NCI-H2107 treated with DMSO at 0.1 percent for 48 hours (cell line): ENCODE results near the gene UCK2.

Experiments
- DNase-seq: peaks from one replicate; lab custom pipeline; 2025; ENCODE audit not compliant: unreplicated experiment; lab: John Stamatoyannopoulos, UW

Gene UCK2

DNA sequence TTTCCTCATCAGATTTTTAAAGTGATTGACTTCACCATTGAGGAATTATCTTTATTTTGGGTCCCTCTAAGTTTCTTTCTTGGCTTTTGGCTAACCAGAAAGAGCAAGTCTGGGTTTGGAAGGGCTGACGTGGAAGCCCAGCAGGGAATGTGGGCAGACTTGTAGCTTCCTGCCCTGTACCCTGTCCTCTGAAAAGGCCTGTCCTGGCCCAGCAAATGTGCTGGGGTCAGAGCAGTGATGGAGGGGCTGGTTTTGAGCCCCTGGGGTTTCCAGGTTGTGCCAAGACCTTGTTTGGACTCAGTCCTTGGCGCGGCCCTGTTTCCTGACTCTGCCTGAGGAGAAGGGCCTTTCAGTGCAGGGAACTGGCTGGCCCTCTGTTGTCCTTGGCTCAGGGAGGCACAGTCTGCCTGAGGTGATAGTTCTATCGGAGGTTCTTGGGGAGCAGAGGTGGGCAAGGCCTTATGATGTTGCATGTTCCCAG lies 72.1 kb downstream of the UCK2 start:
- no peak for DNase-seq

- no peak for DNase-seq
These were observed 73.4 kb downstream of the UCK2 start for GRCh38 chr1:165900576-165901380.

- DNase-seq: no peak
These were observed 75.2 kb downstream of the UCK2 start for GRCh38 chr1:165902565-165902964.

DNA sequence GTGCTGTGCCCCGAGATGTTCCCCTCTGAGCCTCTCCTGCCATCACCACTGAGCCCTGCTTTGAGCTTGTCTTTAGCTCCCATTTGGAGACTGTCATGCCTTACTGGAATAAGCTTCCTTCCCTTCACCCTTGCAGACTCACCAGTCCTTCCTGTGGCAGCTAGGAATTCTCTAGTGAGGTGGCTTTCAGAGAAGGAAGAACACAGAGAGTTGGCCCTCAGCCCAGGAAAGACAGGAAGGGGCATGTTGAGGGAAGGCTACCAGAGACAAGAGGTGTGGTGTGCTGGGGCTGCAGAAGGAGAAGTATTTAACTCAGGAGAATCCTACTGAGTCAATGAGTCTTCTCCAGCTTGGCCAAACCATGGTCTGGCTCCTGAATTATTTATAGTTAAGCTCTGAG lies 76.3 kb downstream of the UCK2 start:
- no peak for DNase-seq

DNA sequence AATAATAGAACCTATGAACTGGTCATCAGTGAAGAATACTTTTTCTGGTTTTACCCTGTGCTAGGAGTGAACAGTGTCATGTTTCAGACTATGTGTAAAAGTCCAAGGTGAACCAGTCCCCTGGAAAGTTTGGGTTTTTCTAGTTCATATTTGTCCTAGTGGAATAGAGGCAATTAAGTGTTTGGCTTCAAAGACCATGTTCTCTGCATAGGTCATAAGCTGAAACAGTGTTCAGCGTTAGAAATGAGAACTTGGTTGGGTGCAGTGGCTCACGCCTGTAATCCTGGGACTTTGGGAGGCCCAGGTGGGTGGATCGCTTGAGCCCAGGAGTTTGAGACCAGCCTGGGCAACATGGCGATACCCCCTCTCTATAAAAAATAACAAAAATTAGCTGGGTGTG lies 77.5 kb downstream of the UCK2 start:
- DNase-seq: no peak

- no peak for DNase-seq
These were observed 78.4 kb downstream of the UCK2 start for GRCh38 chr1:165905853-165906252.

- no peak for DNase-seq
These were observed 79.9 kb downstream of the UCK2 start for GRCh38 chr1:165907256-165907857.

- DNase-seq: no peak
These were observed 83.5 kb downstream of the UCK2 start for GRCh38 chr1:165910764-165911421.

DNA sequence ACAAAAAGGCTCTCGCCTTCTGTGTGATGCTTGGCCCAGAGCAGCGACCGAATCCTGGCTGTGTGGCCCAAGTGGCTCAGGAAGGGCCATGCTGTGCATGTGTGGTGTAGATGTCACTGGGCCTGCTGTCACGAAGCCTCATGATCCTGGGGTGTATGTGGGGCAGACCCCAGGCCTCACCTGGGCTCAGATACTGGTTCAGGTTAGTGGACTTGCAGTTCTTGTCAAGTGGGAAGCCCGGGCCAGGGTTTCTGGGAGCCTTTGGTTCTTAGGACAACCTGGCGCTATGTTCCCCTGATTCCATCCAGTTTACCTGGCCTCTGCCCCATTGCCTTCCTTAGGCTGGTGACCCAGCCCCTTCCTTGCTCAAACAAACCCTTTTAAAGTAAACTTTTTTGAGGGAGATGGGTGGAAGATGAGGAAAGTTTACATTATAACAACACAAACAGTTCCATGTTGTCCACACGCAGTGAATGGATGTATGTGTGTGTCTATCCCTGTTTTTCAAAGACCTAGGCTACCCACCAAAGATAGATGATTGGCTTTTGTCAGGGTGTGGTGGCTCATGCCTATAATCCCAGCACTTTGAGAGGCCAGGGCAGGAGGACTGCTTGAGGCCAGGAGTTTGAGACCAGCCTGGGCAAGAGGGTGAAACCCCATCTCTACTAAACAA lies 84.3 kb downstream of the UCK2 start:
- no peak for DNase-seq

DNA sequence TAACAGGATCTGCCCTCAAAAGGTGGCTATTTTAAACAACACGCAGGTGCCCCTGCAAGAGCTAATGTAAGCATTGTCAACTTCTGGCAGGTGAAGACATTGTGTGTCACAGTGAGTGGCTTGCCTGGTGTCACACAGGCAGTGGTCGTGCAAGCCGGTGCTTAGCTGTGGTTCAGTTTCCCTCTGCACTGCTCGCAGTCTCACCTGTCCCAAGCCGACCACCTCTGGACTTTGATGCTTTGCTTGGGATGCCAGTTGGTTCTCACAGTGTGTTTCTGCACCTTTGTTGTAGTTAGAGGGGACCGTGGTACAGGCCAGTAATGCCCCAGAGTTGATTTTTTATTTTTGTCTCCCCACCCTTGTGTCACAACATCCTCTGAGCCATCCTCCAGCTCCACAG lies 85.2 kb downstream of the UCK2 start:
- no peak for DNase-seq

DNA sequence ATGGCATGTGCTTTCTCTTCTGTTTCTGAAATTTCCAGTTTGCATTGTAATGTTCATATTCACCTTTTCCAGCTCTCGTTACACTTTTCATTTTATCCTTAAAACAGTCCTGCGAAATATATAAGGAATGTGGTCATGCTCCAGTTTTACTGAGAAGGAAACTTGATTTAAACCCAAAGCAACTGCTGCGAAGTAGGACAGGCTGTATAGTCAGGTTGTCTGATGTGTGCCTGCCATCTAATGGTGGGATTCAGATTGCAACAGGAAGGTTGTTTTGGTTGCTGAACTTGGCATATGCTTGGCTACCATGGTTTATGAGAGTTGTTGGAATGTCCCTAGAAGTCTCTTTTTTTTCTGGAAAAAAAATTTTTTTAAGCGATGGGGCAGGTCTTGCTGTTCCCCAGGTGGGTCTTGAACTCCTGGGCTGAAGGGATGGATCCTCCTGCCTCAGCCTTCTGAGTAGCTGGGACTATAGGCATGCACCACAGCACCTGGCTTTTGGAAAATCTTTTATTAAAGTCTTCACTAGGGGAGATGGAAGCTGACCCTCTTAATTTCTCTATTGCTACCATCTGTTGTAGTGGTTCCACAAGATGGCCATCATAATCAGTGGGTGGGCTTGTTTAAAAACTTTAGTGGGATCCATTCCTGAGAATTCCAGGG lies 86.9 kb downstream of the UCK2 start:
- DNase-seq: peak; percentile 73

DNA sequence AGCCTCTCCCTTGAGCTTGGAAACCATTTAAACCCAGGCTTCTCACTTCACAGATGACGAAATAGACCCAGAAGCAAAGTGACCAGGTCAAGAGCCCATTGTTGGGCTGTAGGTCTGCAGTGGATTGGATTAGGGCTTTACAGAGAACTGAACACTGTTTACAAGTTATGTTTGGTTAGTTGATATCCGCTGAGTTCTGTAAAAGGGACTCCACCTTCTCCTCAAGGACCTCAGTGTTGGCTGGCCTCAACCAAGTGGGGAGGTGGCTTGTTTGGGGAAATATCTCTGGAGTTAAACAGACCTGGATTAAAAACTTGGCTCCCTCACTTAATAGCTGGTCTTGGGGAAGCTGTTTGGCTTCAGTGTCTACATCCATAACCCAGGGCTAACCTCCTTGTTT lies 88.1 kb downstream of the UCK2 start:
- DNase-seq: no peak

GRCh38 chr1:165915932-165916348 lies 88.5 kb downstream of the UCK2 start:
- no peak for DNase-seq

DNA sequence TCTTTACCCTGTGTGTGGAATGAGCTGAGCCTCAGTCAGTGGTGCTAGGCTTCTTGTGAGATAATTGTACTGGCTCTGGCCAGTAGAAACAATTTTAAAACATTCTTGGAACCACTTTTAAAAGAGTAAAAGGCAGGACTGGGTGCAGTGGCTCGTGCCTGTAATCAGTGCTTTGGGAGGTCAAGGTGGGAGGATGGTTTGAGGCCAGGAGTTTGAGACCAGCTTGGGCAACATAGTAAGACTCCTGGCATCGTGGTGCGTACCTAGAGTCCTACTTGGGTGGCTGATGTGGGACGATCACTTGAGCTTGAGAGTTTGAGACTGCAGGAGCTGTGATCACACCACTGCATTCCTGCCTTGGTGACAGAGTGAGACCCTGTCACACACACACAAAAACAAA lies 89.8 kb downstream of the UCK2 start:
- no peak for DNase-seq

- peak; percentile 32 for DNase-seq
These were observed 96.7 kb downstream of the UCK2 start for GRCh38 chr1:165924117-165924516.

- DNase-seq: no peak
These were observed 98.2 kb downstream of the UCK2 start for GRCh38 chr1:165925498-165926079.

GRCh38 chr1:165927169-165927568 lies 99.8 kb downstream of the UCK2 start:
- DNase-seq: no peak

DNA sequence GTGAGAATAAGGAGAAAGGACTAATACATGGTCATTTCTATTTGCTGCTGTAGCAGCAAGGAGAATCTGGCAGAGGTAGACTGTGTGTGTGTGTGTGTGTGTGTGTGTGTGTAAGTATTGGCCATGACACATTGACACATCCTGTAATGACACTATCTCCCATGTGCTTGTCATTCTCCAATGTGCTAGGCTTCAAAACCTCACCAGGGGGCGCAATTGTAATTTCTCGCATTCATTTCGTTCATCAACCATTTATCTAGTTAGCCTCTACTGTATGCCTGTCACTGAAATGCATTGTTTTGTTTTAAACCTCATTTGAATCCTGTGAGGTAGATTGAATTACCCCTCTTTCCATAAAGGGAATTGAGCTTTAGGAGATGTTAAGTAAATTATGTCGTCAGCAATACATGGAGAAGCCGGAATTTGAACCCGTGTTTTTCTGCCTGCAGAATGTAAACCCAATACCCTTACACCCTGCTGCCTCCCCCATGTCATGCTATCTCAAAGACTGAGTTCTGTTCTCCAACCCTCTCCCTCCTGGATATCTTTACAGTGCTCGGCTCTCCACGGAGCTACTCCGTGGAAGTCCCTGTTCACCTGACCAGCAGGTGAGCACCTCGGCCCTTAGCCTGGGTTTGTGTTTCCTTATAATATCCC lies 100.8 kb downstream of the UCK2 start:
- DNase-seq: peak; percentile 33

DNA sequence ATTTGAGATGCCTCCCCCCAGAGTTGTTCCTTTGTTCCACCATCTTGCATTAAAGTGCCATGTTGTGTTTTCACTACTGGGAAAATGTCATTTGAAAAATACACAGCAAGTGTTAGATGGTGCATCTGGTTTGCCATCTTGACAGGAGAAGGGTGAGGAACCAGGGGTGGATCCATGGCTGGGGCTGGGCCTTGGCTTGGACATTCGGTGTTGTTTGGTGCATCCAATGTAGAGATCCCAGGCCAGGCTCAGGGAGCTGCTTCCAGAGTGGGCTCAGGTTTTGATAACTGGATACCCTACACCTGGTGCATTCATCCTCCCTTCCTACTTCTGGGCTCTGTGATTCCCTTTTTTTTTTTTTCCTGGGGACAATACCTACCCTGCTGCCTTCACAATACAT lies 103.5 kb downstream of the UCK2 start:
- DNase-seq: no peak
